ENCODE data around the gene USP1.

The USP1 gene

GRCh38 chr1:62436039-62436465 is 797 bp upstream of the USP1 start:
- DNase-seq (ENCODE audit: extremely low read depth, low read depth): no peak
- no peak for TF ChIP-seq CTCF (IDR thresholded peaks at IDR 0.05; ENCODE audit: low read depth, low read length)

- no peak for DNase-seq (ENCODE audit: extremely low read depth, low read depth)
Measured at GRCh38 chr1:62437273-62437940, 558 bp downstream of the USP1 start.

DNA sequence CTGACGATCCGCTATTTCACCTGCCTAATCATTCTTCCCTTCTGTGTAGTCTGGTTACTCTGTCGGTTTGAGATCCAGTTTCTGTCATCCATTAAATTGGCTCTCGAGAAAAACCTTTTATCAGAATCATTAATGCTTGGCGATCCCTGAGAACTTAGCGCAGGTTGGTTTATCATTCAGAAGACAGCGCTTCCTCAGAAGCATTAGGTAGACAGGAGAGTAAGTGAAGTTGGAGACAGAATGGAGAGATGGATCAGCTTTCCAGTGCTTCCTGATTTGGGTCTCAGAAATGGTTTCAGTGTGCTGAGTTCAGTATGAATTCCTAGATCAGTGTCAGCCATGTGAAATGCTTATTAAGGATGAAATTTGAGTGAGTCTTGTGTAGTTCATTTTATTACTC is 1.3 kb downstream of the USP1 start:
- no peak for TF ChIP-seq CTCF (IDR thresholded peaks at IDR 0.05; ENCODE audit: low read depth, low read length)
- DNase-seq (ENCODE audit: extremely low read depth, low read depth): no peak

More at GRCh38 chr1:62437273-62437940, 558 bp downstream of the USP1 start:
- TF ChIP-seq CTCF (IDR thresholded peaks at IDR 0.05; ENCODE audit: low read depth, low read length): no peak

GRCh38 chr1:62439652-62440371 is 3.0 kb downstream of the USP1 start:
- no peak for TF ChIP-seq CTCF (IDR thresholded peaks at IDR 0.05; ENCODE audit: low read depth, low read length)
- DNase-seq (ENCODE audit: extremely low read depth, low read depth): no peak

DNA sequence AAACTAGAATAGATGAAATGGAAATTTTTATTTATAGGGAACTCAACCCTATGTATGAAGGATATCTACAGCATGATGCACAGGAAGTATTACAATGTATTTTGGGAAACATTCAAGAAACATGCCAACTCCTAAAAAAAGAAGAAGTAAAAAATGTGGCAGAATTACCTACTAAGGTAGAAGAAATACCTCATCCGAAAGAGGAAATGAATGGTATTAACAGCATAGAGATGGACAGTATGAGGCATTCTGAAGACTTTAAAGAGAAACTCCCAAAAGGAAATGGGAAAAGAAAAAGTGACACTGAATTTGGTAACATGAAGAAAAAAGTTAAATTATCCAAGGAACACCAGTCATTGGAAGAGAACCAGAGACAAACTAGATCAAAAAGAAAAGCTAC is 7.9 kb downstream of the USP1 start:
- DNase-seq (ENCODE audit: extremely low read depth, low read depth): no peak
- no peak for TF ChIP-seq CTCF (IDR thresholded peaks at IDR 0.05; ENCODE audit: low read depth, low read length)

- no peak for TF ChIP-seq CTCF (IDR thresholded peaks at IDR 0.05; ENCODE audit: low read depth, low read length)
Measured at GRCh38 chr1:62448221-62448933, 11.5 kb downstream of the USP1 start.

DNA sequence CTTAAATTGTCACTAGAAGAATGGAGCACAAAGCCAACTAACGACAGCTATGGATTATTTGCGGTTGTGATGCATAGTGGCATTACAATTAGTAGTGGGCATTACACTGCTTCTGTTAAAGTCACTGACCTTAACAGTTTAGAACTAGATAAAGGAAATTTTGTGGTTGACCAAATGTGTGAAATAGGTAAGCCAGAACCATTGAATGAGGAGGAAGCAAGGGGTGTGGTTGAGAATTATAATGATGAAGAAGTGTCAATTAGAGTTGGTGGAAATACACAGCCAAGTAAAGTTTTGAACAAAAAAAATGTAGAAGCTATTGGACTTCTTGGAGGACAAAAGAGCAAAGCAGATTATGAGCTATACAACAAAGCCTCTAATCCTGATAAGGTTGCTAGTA is 13.5 kb downstream of the USP1 start:
- DNase-seq (ENCODE audit: extremely low read depth, low read depth): no peak
- TF ChIP-seq CTCF (IDR thresholded peaks at IDR 0.05; ENCODE audit: low read depth, low read length): no peak

More at GRCh38 chr1:62448221-62448933, 11.5 kb downstream of the USP1 start:
- no peak for DNase-seq (ENCODE audit: extremely low read depth, low read depth)

All from AG09319 (cell line).